ENCODE data around the gene PIK3C2A.

PIK3C2A gene

DNA sequence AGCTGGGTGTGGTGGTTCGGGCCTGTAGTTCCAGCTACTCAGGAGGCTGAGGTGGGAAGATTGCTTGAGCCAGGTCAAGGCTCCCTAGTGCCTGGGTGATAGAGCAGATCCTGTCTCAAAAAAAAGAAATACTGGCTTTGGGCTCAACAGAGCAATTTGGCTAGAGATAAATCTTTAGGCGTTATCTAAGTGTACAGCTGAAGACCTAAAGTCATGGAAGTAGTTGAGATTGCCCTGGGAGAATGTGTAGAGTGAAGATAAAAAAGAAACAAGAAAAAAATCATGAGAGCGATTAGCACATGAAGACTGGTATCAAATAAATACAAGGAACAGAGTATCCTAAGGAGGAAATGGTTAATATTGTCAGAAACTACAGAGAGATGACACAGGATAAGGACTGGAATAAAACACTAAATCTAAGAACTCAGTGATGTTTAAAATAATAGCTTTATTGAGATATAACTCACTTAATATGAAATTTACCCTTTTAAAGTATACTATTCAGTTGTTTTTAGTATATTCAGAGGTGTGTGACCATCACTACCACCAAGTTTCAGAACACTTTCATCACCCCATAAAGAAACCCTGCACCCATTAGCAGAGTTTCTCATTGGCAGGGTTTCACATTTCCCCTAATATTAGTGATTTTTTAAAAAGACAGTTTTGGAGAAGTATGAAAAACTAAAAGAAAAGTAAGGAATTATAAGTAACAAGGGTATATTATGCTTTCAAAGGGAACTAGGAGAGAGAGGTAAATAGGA, 20.7 kb downstream of the PIK3C2A start:
- DNase-seq (ENCODE audit: low read depth), result no peak
- H3K4me3 ChIP-seq (replicated peaks; ENCODE audit: low read depth, low read length), result no peak overlapping the region
- TF ChIP-seq, protein P1, sequence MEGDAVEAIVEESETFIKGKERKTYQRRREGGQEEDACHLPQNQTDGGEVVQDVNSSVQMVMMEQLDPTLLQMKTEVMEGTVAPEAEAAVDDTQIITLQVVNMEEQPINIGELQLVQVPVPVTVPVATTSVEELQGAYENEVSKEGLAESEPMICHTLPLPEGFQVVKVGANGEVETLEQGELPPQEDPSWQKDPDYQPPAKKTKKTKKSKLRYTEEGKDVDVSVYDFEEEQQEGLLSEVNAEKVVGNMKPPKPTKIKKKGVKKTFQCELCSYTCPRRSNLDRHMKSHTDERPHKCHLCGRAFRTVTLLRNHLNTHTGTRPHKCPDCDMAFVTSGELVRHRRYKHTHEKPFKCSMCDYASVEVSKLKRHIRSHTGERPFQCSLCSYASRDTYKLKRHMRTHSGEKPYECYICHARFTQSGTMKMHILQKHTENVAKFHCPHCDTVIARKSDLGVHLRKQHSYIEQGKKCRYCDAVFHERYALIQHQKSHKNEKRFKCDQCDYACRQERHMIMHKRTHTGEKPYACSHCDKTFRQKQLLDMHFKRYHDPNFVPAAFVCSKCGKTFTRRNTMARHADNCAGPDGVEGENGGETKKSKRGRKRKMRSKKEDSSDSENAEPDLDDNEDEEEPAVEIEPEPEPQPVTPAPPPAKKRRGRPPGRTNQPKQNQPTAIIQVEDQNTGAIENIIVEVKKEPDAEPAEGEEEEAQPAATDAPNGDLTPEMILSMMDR (IDR thresholded peaks at IDR 0.05; ENCODE audit: low read length, missing control alignments), result no peak

DNA sequence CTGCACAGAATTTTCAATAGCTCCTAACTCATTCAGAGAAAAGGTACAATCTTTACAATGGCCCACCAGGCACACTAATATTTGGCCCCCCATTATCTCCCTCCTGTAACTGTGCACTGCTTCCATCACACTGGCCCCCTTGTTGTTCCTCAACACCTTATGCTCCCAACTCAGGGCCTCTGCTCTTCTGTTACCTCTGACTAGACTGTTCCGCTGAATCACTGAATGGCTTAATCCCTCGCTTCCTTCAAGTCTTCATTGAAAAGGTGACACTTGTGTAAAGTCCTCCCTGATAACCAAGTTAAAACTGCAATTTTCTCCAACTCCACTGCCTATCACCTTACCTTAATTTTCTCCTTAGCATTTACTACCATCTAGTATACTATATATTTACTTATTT, 21.8 kb downstream of the PIK3C2A start:
- no peak overlapping the region for H3K4me3 ChIP-seq (replicated peaks; ENCODE audit: low read depth, low read length)
- DNase-seq (ENCODE audit: low read depth), result no peak
- TF ChIP-seq, protein P1 (IDR thresholded peaks at IDR 0.05; ENCODE audit: low read length, missing control alignments), result no peak

DNA sequence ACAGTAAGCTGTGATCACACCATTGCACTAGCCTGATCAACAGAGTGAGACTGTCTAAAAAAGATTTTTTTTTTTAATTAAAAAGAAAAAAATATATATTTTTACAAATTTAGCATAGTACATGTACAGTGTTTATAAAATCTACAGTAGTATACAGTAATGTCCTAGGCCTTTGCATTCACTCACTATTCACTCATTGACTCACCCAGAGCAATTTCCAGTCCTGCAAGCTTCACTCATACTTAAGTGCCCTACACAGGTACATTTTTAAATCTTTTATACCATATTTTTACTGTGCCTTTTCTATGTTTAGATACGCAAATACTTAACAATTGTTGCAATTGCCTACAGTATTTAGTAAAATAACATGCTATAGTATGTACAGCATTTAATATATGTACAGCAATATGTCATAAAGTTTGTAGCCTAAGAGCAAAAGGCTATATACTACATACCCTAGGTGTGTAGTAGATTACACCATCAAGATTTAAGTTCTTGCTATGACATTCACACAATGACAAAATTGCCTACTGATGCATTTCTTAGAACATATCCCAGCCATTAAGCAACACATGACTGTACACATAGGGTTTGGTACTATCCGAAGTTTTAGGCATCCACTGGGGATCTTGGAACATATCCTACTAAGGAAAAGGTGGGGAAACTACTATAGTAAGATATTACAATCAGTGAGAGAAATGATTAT, 22.8 kb downstream of the PIK3C2A start:
- DNase-seq (ENCODE audit: low read depth), result no peak
- TF ChIP-seq, protein P1 (IDR thresholded peaks at IDR 0.05; ENCODE audit: low read length, missing control alignments), result no peak
- no peak overlapping the region for H3K4me3 ChIP-seq (replicated peaks; ENCODE audit: low read depth, low read length)

DNA sequence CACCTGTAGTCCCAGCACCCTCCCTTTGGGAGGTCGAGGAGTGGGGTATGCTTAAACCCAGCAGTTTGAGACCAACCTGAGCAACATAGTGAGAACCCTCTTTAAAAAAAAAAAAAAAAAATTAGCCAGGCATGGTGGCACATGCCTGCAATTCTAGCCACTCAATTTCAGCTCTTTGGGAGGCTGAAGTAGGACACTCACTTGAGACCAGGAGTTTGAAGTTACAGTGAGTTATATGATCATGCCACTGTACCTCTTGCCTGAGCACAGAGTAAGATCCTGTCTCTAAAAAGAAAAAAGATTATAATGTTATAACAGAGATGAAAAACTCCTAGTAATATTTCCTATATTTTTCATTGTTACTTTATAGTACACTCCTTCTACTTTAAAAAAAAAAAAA, 23.9 kb downstream of the PIK3C2A start:
- DNase-seq (ENCODE audit: low read depth), result no peak
- TF ChIP-seq, protein P1 (IDR thresholded peaks at IDR 0.05; ENCODE audit: low read length, missing control alignments), result no peak
- no peak overlapping the region for H3K4me3 ChIP-seq (replicated peaks; ENCODE audit: low read depth, low read length)

DNA sequence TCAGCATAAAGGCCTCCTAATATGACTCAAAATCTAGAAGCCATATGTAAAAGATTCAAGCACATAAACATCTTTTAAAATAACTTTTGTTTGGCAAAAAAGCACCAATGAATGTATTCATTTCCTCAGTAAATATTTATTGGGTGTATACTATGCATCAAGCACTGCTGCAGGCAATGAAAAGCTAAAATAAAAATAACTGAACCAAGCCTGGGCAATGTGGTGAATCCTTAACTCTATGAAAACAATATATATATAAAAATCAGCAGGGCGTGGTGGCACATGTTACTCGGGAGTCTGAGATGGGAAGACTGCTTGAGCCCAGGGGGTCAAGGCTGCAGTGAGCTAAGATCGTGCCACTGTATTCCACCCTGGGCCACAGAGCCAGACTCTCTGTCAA, 27.8 kb downstream of the PIK3C2A start:
- TF ChIP-seq, protein P1 (IDR thresholded peaks at IDR 0.05; ENCODE audit: low read length, missing control alignments), result no peak
- DNase-seq (ENCODE audit: low read depth), result no peak
- H3K4me3 ChIP-seq (replicated peaks; ENCODE audit: low read depth, low read length), result no peak overlapping the region

DNA sequence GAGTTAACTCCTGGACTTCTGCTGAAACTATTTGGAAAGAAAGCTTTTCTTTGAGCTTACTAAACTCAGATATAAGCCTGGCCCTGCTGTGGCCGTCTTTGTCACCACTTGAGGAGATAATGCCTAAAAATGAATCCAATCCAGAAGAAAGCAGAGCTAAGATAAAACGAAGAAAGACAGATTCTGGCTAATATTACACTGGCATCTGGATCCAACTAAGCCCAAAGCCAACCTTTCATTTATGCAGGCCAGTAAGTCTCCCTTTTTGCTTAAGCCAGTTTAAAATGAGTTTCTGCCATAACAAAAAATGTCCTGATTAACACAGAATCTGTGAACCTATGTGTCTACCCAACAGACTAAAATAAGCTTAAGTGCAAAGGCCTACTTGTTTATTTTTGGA, 34.5 kb downstream of the PIK3C2A start:
- no peak for DNase-seq (ENCODE audit: low read depth)
- TF ChIP-seq, protein P1 (IDR thresholded peaks at IDR 0.05; ENCODE audit: low read length, missing control alignments), result no peak
- H3K4me3 ChIP-seq (replicated peaks; ENCODE audit: low read depth, low read length), result no peak overlapping the region
